Uterus (tissue), 4 donors: ENCODE measurements around the gene GMPR2. TPM values are rescaled to one million over a fixed set of nuclear protein-coding genes. Genes with fewer than 3 reads are reported as not detected.

ENCODE experiments used
- DNase-seq, 2 donors: peaks; one replicate each; pipeline ENCODE4 v3.0.0-alpha.2; 2019 to 2020
- H3K27ac ChIP-seq, 2 donors: fragments of 200-600 bp; sonication (generic); 1 replicate in 1 of 2; 2 replicates in 1 of 2; pipeline ENCODE4 v1.5.1; 2016 to 2018
- H3K27me3 ChIP-seq, 2 donors: fragments of 200-600 bp; sonication (generic); one replicate each; pipeline ENCODE4 v1.5.1; 2018 to 2019; ENCODE audit warnings: control low read depth in 1 of 2
- H3K36me3 ChIP-seq, 2 donors: fragments of 200-600 bp; sonication (generic); one replicate each; pipeline ENCODE4 v1.5.1; 2019; ENCODE audit warnings: control low read depth in 1 of 2
- H3K4me1 ChIP-seq, 2 donors: fragments of 200-600 bp; sonication (generic); one replicate each; pipeline ENCODE4 v1.5.1; 2018 to 2019; ENCODE audit warnings: control low read depth in 1 of 2
- H3K4me3 ChIP-seq, 2 donors: fragments of 200-600 bp; sonication (generic); 1 replicate in 1 of 2; 2 replicates in 1 of 2; pipeline ENCODE4 v1.5.1; 2018 to 2019; ENCODE audit warnings: mild to moderate bottlenecking in 1 of 2
- H3K9me3 ChIP-seq, 2 donors: fragments of 200-600 bp; sonication (generic); one replicate each; pipeline ENCODE4 v1.5.1; 2019; ENCODE audit warnings: control low read depth in 1 of 2
- POLR2A ChIP-seq, 2 donors: fragments of 450-650 bp; IDR thresholded peaks; one replicate each; pipeline ENCODE4 v1.6.1; 2016; ENCODE audit warnings: antibody characterized with exemption in 2 of 2, mild to moderate bottlenecking in 1 of 2, moderate library complexity in 1 of 2
- intact Hi-C: fragments of 100-400 bp; cut with DNase I; formaldehyde crosslinking; loops from one replicate; pipeline ENCODE4 v1.15.1; 2023; ENCODE audit warnings: low total_unique reads
- total RNA-seq, 4 donors: library from RNA; depleted of rRNA in 3 of 4; stranded (reverse); fragments of >200 nt in 3 of 4; gene quantifications; one replicate each; pipeline versions ENCODE4 v1.1.0 to v1.2.4, GENCODE V29; 2014 to 2023
- TF ChIP-seq, protein P1 (sequence below), 4 experiments: fragments of 200-600 bp in 2 of 4; fragments of 450-650 bp in 2 of 4; sonication (generic) in 2 of 4; IDR thresholded peaks; one replicate each; pipeline ENCODE4 v1.5.1; 2016 to 2019; ENCODE audit warnings: antibody characterized with exemption in 4 of 4, mild to moderate bottlenecking in 2 of 4, moderate library complexity in 1 of 4
- donor health status: DM: yes; HTN: yes; CAD: no.

The GMPR2 gene
- total RNA-seq, 4 donors from 2014 or later, result 38.9 to 60.9 (median 48.8) TPM

DNA sequence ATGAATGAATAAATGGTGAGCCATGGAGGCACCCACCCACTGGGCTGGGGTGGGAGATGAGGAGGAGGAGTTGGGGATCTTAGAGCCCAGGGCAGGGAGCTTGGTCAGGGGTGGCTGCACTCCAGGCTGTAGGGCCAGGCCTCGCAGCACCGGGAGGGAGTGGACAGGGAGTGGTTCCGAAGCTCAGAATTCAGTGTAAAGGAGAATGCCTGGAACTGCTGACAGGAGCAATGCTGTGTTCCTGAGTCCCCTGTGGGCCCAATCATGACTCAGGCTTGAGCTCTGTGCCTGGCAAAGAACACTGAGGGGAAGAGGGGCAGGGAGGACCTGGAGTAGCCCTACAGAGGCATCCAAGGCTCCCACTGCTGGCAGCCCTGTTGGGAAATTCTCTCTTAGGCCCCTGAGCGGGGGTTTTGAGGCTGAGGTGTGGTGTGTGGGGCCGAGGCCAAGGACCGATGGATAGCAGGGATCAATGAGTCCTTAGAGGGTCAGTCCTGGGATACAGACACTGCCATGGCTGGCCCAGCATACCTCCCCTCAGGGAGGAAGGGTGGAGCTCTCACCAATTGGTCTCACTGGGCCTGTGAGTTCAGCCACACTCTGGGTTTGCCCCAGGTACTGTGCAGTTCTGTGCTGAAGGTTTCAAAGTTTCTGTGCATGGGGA lies 48.2 kb downstream of the GMPR2 start:
- H3K4me1 ChIP-seq, result no peaks in the 10 kb centered on the region
- no peak overlapping the region for H3K4me3 ChIP-seq
- intact Hi-C loops, result no loop called here
- H3K36me3 ChIP-seq, result no peaks in the 10 kb centered on the region
- no peaks in the 10 kb centered on the region for H3K9me3 ChIP-seq
- no peak for TF ChIP-seq POLR2A (IDR thresholded peaks at IDR 0.05)
- TF ChIP-seq, protein P1, sequence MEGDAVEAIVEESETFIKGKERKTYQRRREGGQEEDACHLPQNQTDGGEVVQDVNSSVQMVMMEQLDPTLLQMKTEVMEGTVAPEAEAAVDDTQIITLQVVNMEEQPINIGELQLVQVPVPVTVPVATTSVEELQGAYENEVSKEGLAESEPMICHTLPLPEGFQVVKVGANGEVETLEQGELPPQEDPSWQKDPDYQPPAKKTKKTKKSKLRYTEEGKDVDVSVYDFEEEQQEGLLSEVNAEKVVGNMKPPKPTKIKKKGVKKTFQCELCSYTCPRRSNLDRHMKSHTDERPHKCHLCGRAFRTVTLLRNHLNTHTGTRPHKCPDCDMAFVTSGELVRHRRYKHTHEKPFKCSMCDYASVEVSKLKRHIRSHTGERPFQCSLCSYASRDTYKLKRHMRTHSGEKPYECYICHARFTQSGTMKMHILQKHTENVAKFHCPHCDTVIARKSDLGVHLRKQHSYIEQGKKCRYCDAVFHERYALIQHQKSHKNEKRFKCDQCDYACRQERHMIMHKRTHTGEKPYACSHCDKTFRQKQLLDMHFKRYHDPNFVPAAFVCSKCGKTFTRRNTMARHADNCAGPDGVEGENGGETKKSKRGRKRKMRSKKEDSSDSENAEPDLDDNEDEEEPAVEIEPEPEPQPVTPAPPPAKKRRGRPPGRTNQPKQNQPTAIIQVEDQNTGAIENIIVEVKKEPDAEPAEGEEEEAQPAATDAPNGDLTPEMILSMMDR (IDR thresholded peaks at IDR 0.05), result no peak
- H3K27ac ChIP-seq, result no peak overlapping the region
- DNase-seq, result no peak
- no peaks in the 10 kb centered on the region for H3K27me3 ChIP-seq

DNA sequence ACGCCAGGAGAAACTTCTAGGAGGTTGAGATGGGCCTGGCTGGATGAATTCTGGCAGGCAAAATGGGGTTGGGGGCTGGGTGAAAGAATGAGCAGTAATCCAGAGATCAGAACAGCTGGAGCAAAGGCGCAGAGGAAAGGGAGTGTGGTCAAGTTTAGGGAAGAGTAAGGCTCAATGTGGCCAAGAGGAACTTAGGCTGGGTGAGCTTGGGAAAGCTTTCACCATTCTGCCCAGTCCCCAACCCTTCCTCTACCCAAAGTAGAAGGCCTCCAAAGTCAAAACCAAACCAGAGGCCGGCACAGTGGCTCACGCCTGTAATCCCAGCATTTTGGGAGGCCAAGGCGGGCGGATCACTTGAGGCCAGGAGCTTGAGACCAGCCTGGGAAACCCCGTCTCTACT lies 48.9 kb downstream of the GMPR2 start:
- Histone ChIP-seq H3K4me1 (no peaks in the 10 kb centered on the region), H3K27ac (no peak overlapping the region), H3K9me3 (no peaks in the 10 kb centered on the region), H3K36me3 (no peaks in the 10 kb centered on the region), H3K4me3 (no peak overlapping the region), H3K27me3 (no peaks in the 10 kb centered on the region)
- no peak for DNase-seq
- TF ChIP-seq, protein P1 (IDR thresholded peaks at IDR 0.05), result no peak
- TF ChIP-seq POLR2A (IDR thresholded peaks at IDR 0.05), result no peak
- intact Hi-C loops, result no loop called here

DNA sequence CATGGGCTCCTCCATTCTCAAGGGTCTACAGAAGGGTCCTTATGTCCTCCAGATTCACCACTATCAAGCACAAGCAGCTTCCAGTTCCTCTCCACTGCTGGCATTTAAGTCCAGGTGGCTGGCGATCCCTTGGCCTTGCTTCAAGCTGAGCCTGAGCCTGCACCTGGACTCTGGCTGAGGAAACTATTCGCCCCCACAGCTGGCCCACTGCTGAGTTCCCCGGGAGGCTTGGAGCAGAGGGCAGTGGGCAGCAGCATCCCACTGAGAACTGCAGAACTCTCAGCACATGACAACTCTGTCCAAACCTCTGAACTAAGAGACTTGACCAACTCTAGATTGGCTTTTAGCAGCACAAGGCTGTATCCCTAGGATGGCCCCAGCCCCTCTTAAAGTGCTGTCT lies 50.0 kb downstream of the GMPR2 start:
- H3K4me3 ChIP-seq, result no peak overlapping the region
- no peaks in the 10 kb centered on the region for H3K27me3 ChIP-seq
- H3K9me3 ChIP-seq, result no peaks in the 10 kb centered on the region
- intact Hi-C loops, result no loop called here
- no peaks in the 10 kb centered on the region for H3K4me1 ChIP-seq
- no peak overlapping the region for H3K27ac ChIP-seq
- H3K36me3 ChIP-seq, result no peaks in the 10 kb centered on the region
- no peak for DNase-seq
- no peak for TF ChIP-seq POLR2A (IDR thresholded peaks at IDR 0.05)
- TF ChIP-seq, protein P1 (IDR thresholded peaks at IDR 0.05), result no peak

DNA sequence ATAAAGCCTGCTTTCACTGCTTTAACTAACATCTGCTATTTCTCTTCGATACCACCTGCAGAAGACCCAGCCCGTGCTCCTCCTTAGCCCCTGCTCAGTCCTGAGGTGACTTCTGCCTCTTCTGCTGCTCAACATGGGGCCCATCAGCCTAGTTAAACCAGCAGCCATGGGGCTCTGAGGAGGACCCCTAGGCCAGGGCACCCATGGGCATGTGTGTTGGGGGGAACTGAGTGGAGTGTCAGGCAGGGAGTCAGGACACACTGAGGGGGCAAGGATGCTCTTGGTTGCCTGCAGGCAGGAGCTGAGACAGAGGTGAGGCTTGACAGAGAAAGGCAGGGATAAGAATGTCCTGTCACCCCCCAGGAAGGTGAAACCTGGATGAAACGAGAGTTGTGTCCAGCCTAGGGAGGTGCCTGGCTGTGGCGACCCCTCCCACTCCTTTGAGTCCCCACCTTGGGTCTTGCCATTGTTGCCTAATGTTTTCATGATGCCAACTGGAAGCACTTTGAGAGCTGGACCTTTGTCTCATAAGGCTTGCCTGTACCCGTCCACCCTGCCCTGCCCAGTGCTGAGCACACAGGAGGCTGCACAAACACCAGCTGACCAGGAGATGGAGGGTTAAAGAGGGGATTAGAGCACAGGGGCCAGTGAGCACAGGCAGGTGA lies 51.2 kb downstream of the GMPR2 start:
- DNase-seq, result no peak
- H3K27me3 ChIP-seq, result no peaks in the 10 kb centered on the region
- intact Hi-C loops, result no loop called here
- no peaks in the 10 kb centered on the region for H3K36me3 ChIP-seq
- H3K4me3 ChIP-seq, result no peak overlapping the region
- H3K27ac ChIP-seq, result no peak overlapping the region
- H3K4me1 ChIP-seq, result no peaks in the 10 kb centered on the region
- no peaks in the 10 kb centered on the region for H3K9me3 ChIP-seq
- TF ChIP-seq, protein P1 (IDR thresholded peaks at IDR 0.05), result no peak
- no peak for TF ChIP-seq POLR2A (IDR thresholded peaks at IDR 0.05)

GRCh38 chr14:24284501-24285035 lies 51.8 kb downstream of the GMPR2 start:
- intact Hi-C loops, result no loop called here
- DNase-seq, result no peak
- Histone ChIP-seq H3K4me3 (no peak overlapping the region), H3K27me3 (no peaks in the 10 kb centered on the region), H3K27ac (no peak overlapping the region), H3K4me1 (no peaks in the 10 kb centered on the region), H3K9me3 (no peaks in the 10 kb centered on the region), H3K36me3 (no peaks in the 10 kb centered on the region)
- TF ChIP-seq, protein P1 (IDR thresholded peaks at IDR 0.05), result no peak
- TF ChIP-seq POLR2A (IDR thresholded peaks at IDR 0.05), result no peak
